ENCODE measurements around the gene MPV17L.
A peak's percentile ranks its signal among the peaks of the same experiment; 100 is the strongest.
"Not testable (repeated sequence)": the region's sequence is repeated elsewhere in the genome, so short reads cannot be mapped to it uniquely, and the experiment has no call there.

MPV17L gene

DNA sequence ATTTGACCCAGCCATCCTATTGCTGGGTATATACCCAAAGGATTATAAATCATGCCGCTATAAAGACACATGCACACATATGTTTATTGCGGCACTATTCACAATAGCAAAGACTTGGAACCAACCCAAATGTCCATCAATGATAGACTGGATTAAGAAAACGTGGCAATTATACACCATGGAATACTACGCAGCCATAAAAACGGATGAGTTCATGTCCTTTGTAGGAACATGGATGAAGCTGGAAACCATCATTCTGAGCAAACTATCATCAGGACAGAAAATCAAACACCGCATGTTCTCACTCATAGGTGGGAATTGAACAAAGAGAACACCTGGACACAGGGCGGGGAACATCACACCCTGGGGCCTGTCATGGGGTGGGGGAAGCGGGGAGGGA, 2.5 kb upstream of the MPV17L start:
- H3K36me3 ChIP-seq (ENCODE audit: control insufficient read depth in 2 of 2, insufficient read depth in 2 of 2, low read length in 2 of 2); H3K27me3 ChIP-seq (ENCODE audit: control insufficient read depth in 1 of 2, insufficient read depth in 2 of 2, low read length in 2 of 2); H3K9ac ChIP-seq (ENCODE audit: low read length in 2 of 2); H3K27ac ChIP-seq (ENCODE audit: low read length); H3K4me3 ChIP-seq (ENCODE audit: low read length in 2 of 2); H3K9me3 ChIP-seq (ENCODE audit: control insufficient read depth in 2 of 2, low read length in 2 of 2); H3K4me1 ChIP-seq (ENCODE audit: control insufficient read depth, insufficient read depth, low read length): not testable (repeated sequence)

DNA sequence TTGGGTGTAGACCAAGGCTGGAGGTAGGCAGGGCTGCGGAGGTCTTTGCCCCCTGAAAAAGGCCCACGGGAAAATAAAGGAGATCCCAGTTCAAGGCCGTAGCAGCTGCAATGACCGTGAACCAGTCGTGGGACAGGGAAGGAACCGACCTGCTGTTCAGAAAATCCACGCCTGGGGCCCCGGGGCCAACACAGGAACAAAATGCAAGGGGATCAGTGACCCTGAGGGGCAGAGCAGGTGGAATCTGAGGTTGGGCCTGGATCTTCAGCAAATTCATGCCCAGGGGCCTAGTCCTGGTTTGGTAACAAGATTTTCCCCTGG, 915 bp downstream of the MPV17L start:
- not testable (repeated sequence) for H3K9me3 ChIP-seq (ENCODE audit: control insufficient read depth in 2 of 2, low read length in 2 of 2); H3K27ac ChIP-seq (ENCODE audit: low read length); H3K27me3 ChIP-seq (ENCODE audit: control insufficient read depth in 1 of 2, insufficient read depth in 2 of 2, low read length in 2 of 2); H3K36me3 ChIP-seq (ENCODE audit: control insufficient read depth in 2 of 2, insufficient read depth in 2 of 2, low read length in 2 of 2); H3K9ac ChIP-seq (ENCODE audit: low read length in 2 of 2); H3K4me1 ChIP-seq (ENCODE audit: control insufficient read depth, insufficient read depth, low read length)
- peak overlapping the region in 1 of 2 donors; percentile 75 for H3K4me3 ChIP-seq (ENCODE audit: low read length in 2 of 2)

DNA sequence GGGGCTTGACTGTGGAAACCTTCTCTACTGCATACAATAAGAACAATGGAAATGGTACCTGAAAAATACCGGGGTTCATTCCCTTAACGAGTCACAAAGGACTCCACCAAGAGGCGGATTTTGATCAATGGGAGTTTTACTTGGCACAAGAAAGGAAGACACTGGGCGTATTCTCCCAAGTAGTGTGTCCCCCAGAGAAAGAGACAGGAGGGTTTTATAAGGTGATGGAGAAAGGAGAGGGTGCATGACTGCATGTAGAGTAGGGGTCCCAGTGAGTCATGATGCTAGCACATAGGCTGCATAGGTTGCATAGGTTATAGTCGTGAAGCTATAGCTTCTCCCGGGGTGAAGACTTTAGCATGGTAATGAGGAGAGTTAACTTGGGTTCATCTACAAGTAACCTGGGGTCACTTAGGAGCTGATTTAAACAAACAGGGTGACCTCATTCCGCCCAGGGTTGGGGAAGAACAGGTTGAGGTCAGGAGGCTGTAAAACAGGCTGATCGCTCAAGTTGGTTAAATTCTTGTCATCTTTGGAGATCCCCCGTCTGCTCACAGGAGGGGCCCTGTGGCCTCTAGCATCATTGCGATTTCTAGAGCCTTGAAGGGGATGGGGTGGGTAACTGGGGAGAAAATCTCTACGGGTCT, 1.5 kb downstream of the MPV17L start:
- no peak overlapping the region for H3K4me3 ChIP-seq (ENCODE audit: low read length in 2 of 2)
- no peak overlapping the region for H3K27ac ChIP-seq (ENCODE audit: low read length)

DNA sequence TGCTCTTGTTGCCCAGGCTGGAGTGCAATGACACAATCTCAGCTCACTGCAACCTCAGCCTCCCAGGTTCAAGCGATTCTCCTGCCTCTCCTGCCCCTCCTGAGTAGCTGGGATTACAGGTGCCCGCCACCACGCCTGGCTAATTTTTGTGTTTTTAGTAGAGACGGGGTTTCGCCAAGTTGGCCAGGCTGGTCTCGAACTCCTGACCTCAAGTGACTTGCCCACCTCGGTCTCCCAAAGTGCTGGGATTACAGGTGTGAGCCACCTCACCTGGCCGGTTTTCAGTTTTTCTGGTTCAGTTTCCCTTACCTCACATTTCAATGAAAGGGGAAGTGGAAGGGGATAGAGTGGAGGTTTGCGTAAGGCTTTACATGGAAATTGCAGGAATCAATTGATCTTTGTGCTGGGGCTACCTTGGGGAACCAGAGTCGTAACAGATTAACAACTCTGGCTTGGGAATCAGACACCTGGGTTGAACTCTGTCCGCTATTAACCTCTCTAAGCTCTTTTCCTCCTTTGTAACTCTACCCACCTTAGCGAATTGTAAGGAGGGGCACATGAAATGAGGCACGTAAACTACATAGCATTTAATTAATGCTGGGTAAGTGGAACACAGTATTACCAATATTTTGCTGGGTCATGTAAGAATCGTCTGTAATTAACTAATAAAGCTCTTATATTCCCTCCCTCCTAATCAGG, 3.2 kb downstream of the MPV17L start:
- Histone ChIP-seq H3K27ac (ENCODE audit: low read length) (no peak overlapping the region), H3K9me3 (ENCODE audit: control insufficient read depth in 2 of 2, low read length in 2 of 2) (no peaks in the 10 kb centered on the region), H3K27me3 (ENCODE audit: control insufficient read depth in 1 of 2, insufficient read depth in 2 of 2, low read length in 2 of 2) (no peaks in the 10 kb centered on the region), H3K4me3 (ENCODE audit: low read length in 2 of 2) (no peak overlapping the region), H3K4me1 (ENCODE audit: control insufficient read depth, insufficient read depth, low read length) (peaks cover 3% of the 10 kb centered on the region), H3K36me3 (ENCODE audit: control insufficient read depth in 2 of 2, insufficient read depth in 2 of 2, low read length in 2 of 2) (peaks cover 2 to 5% of the 10 kb centered on the region in 2 donors), H3K9ac (ENCODE audit: low read length in 2 of 2) (no peak overlapping the region)

More for the DNA sequence above, 1.5 kb downstream of the MPV17L start:
- Histone ChIP-seq H3K36me3 (ENCODE audit: control insufficient read depth in 2 of 2, insufficient read depth in 2 of 2, low read length in 2 of 2) (peaks cover 2 to 4% of the 10 kb centered on the region in 2 donors), H3K4me1 (ENCODE audit: control insufficient read depth, insufficient read depth, low read length) (peaks cover 3% of the 10 kb centered on the region), H3K9ac (ENCODE audit: low read length in 2 of 2) (no peak overlapping the region), H3K27me3 (ENCODE audit: control insufficient read depth in 1 of 2, insufficient read depth in 2 of 2, low read length in 2 of 2) (no peaks in the 10 kb centered on the region), H3K9me3 (ENCODE audit: control insufficient read depth in 2 of 2, low read length in 2 of 2) (no peaks in the 10 kb centered on the region)

DNA sequence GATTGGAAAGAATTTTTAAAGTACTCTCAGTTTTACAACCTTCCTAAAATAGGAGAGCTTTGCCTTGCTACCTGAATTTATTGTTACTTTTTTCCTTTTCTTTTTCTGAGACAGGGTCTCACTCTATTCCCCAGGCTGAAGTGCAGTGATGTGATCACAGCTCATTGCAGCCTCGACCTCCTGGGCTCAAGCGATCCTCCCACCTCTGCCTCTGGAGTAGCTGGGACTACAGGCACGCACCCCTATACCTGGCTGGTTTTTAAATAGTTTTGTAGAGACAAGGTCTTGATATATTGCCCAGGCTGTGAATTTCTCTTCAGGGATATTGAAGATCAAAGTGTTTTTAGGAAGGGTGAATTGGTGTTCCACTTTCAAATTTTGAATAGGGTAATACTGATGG, 3.8 kb downstream of the MPV17L start:
- H3K27ac ChIP-seq (ENCODE audit: low read length), result no peak overlapping the region
- peaks cover 3% of the 10 kb centered on the region for H3K4me1 ChIP-seq (ENCODE audit: control insufficient read depth, insufficient read depth, low read length)
- H3K9ac ChIP-seq (ENCODE audit: low read length in 2 of 2), result no peak overlapping the region
- H3K36me3 ChIP-seq (ENCODE audit: control insufficient read depth in 2 of 2, insufficient read depth in 2 of 2, low read length in 2 of 2), result peaks cover 2 to 5% of the 10 kb centered on the region in 2 donors
- H3K4me3 ChIP-seq (ENCODE audit: low read length in 2 of 2), result no peak overlapping the region
- H3K9me3 ChIP-seq (ENCODE audit: control insufficient read depth in 2 of 2, low read length in 2 of 2), result no peaks in the 10 kb centered on the region
- no peaks in the 10 kb centered on the region for H3K27me3 ChIP-seq (ENCODE audit: control insufficient read depth in 1 of 2, insufficient read depth in 2 of 2, low read length in 2 of 2)

DNA sequence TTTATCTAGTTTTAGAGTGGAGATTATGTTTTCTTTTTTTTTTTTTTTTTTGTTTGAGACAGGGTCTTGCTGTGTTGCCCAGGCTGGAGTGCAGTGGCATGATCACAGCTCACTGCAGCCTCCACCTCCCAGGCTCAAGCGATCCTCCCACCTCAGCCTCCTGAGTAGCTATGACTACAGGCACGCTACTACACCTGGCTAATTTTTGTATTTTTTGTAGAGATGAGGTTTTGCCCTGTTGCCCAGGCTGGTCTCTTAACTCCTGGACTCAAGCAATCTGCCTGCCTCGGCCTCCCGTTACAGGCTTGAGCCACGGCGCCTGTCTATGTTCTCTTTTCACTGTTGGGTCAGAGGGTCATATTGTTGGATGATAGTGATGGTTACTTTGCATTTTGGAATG, 4.8 kb downstream of the MPV17L start:
- H3K27me3 ChIP-seq (ENCODE audit: control insufficient read depth in 1 of 2, insufficient read depth in 2 of 2, low read length in 2 of 2); H3K9ac ChIP-seq (ENCODE audit: low read length in 2 of 2); H3K9me3 ChIP-seq (ENCODE audit: control insufficient read depth in 2 of 2, low read length in 2 of 2); H3K36me3 ChIP-seq (ENCODE audit: control insufficient read depth in 2 of 2, insufficient read depth in 2 of 2, low read length in 2 of 2); H3K4me3 ChIP-seq (ENCODE audit: low read length in 2 of 2); H3K27ac ChIP-seq (ENCODE audit: low read length); H3K4me1 ChIP-seq (ENCODE audit: control insufficient read depth, insufficient read depth, low read length): not testable (repeated sequence)

DNA sequence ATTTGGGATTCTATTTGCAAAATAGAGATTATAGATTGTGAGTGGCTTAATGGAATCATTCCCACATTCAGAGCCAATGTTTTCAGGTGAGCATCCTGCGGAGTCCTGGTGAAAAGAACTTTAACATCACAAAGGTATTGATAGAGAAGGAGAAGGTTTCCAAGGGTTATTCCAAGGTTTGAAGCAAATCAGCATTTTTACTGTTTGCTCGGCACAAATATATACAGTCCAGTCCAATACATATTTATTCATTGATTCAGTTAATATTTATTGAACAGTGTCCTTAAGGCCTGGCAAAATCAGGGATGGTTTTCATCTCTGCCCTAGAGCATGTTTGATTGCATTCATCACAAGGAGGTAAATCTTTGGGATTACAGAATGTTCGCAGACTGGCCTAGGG, 6.4 kb downstream of the MPV17L start:
- H3K4me1 ChIP-seq (ENCODE audit: control insufficient read depth, insufficient read depth, low read length), result peaks cover under 1% of the 10 kb centered on the region
- H3K4me3 ChIP-seq (ENCODE audit: low read length in 2 of 2), result no peak overlapping the region
- H3K27me3 ChIP-seq (ENCODE audit: control insufficient read depth in 1 of 2, insufficient read depth in 2 of 2, low read length in 2 of 2), result no peaks in the 10 kb centered on the region
- no peaks in the 10 kb centered on the region for H3K9me3 ChIP-seq (ENCODE audit: control insufficient read depth in 2 of 2, low read length in 2 of 2)
- H3K9ac ChIP-seq (ENCODE audit: low read length in 2 of 2), result no peak overlapping the region
- H3K36me3 ChIP-seq (ENCODE audit: control insufficient read depth in 2 of 2, insufficient read depth in 2 of 2, low read length in 2 of 2), result peaks cover 2 to 5% of the 10 kb centered on the region in 2 donors
- no peak overlapping the region for H3K27ac ChIP-seq (ENCODE audit: low read length)

DNA sequence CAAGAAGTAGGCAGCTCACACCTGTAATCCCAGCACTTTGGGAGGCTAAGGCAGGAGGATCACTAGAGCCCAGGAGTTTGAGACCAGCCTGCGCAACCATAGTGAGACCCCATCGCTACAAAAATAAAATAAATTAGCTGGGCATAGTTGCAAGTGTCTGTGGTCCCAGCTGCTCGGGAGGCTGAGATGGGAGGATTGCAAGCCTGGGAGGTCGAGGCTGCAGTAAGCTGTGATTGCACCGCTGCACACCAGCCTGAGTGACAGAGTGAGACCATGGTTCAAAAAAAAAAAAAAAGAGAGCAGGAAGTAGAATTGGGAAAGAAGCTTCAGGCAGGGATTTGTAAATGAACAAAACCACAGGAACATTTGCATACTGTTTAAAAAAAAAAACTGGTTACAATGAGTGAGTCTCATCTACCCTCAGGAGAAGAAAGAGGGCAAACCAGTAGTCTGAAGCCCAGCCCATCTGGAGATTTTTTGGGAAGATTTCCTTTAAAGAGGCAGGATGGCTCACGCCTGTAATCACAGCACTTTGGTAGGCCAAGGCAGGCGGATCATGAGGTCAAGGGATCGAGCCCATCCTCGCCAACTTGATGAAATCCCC, 7.9 kb downstream of the MPV17L start:
- Histone ChIP-seq H3K4me3 (ENCODE audit: low read length in 2 of 2) (no peak overlapping the region), H3K27me3 (ENCODE audit: control insufficient read depth in 1 of 2, insufficient read depth in 2 of 2, low read length in 2 of 2) (no peaks in the 10 kb centered on the region), H3K4me1 (ENCODE audit: control insufficient read depth, insufficient read depth, low read length) (no peaks in the 10 kb centered on the region), H3K9ac (ENCODE audit: low read length in 2 of 2) (no peak overlapping the region), H3K27ac (ENCODE audit: low read length) (no peak overlapping the region), H3K9me3 (ENCODE audit: control insufficient read depth in 2 of 2, low read length in 2 of 2) (no peaks in the 10 kb centered on the region), H3K36me3 (ENCODE audit: control insufficient read depth in 2 of 2, insufficient read depth in 2 of 2, low read length in 2 of 2) (peaks cover 2 to 5% of the 10 kb centered on the region in 2 donors)

DNA sequence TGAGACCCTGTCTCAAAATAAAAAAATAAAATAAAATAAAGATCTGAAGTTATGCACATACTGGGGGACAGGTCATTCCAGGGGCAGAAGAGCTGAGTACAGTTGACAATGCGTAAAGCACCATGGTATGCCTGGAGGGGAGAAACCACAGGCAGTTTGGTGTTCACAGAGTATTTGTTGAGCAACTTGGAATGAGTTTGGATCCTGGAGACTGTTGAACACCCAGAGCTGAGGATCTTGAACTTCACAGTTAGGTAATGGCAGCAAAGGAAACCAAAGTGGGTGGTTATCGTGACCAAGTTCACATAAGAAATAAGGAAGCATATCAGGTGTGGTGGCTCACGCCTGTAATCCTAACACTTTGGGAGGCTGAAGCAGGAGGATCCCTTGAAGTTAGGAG, 8.5 kb downstream of the MPV17L start:
- not testable (repeated sequence) for H3K4me3 ChIP-seq (ENCODE audit: low read length in 2 of 2); H3K36me3 ChIP-seq (ENCODE audit: control insufficient read depth in 2 of 2, insufficient read depth in 2 of 2, low read length in 2 of 2); H3K4me1 ChIP-seq (ENCODE audit: control insufficient read depth, insufficient read depth, low read length); H3K27me3 ChIP-seq (ENCODE audit: control insufficient read depth in 1 of 2, insufficient read depth in 2 of 2, low read length in 2 of 2); H3K9me3 ChIP-seq (ENCODE audit: control insufficient read depth in 2 of 2, low read length in 2 of 2); H3K27ac ChIP-seq (ENCODE audit: low read length); H3K9ac ChIP-seq (ENCODE audit: low read length in 2 of 2)

DNA sequence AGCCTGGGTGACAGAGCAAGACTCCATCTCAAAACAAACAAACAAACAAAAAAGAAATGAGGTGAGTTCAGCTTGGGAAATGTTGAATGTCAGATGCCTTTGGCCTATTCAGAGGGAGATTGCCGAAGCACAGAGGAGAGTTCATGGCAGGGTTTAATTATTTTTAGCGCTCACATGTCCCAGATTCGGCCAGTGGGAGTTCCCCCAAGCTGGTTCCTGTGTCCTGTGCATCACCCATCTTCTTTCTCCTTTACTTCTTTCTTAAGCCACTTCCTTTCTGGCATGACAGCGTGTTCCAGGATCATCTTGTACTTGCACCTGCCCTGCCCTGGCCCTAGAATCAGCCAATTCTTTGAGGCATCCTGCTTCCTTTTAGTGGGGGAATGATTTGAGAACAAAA, 9.2 kb downstream of the MPV17L start:
- H3K9ac ChIP-seq (ENCODE audit: low read length in 2 of 2), result no peak overlapping the region
- no peak overlapping the region for H3K4me3 ChIP-seq (ENCODE audit: low read length in 2 of 2)
- H3K27ac ChIP-seq (ENCODE audit: low read length), result no peak overlapping the region

DNA sequence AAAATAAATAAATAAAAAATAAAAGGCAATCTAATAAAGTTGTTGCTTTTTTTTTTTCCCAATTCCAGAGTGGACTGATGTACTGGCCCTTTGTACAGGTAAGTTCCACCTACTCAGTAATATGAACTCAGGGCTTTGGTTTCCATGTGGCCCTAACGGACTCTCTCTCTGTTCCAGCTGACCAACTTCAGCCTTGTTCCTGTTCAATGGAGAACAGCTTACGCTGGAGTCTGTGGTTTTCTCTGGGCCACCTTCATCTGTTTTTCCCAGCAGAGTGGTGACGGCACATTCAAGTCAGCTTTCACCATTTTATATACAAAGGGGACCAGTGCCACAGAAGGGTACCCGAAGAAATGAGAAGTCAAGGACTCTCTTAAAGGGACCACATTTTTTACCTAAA, 12.2 kb downstream of the MPV17L start:
- H3K4me3 ChIP-seq (ENCODE audit: low read length in 2 of 2); H3K36me3 ChIP-seq (ENCODE audit: control insufficient read depth in 2 of 2, insufficient read depth in 2 of 2, low read length in 2 of 2); H3K9me3 ChIP-seq (ENCODE audit: control insufficient read depth in 2 of 2, low read length in 2 of 2); H3K4me1 ChIP-seq (ENCODE audit: control insufficient read depth, insufficient read depth, low read length); H3K9ac ChIP-seq (ENCODE audit: low read length in 2 of 2); H3K27ac ChIP-seq (ENCODE audit: low read length); H3K27me3 ChIP-seq (ENCODE audit: control insufficient read depth in 1 of 2, insufficient read depth in 2 of 2, low read length in 2 of 2): not testable (repeated sequence)

More for the DNA sequence above, 9.2 kb downstream of the MPV17L start:
- H3K9me3 ChIP-seq (ENCODE audit: control insufficient read depth in 2 of 2, low read length in 2 of 2), result no peaks in the 10 kb centered on the region
- H3K36me3 ChIP-seq (ENCODE audit: control insufficient read depth in 2 of 2, insufficient read depth in 2 of 2, low read length in 2 of 2), result peaks cover 2 to 5% of the 10 kb centered on the region in 2 donors
- H3K4me1 ChIP-seq (ENCODE audit: control insufficient read depth, insufficient read depth, low read length), result no peaks in the 10 kb centered on the region
- H3K27me3 ChIP-seq (ENCODE audit: control insufficient read depth in 1 of 2, insufficient read depth in 2 of 2, low read length in 2 of 2), result no peaks in the 10 kb centered on the region

Measured in stomach smooth muscle (tissue), 2 donors.